GM23338 (cell line): ENCODE data around the gene NLRC5. TPM values are rescaled to one million over a fixed set of nuclear protein-coding genes. Genes with fewer than 3 reads are reported as not detected.

Experiments
- CREB1 ChIP-seq: fragments of 250-450 bp; sonication (Bioruptor Pico); IDR thresholded peaks from 2 replicates; pipeline ENCODE4 v1.5.0; 2020; ENCODE audit warnings: low read depth, mild to moderate bottlenecking, moderate library complexity
- EZH2 ChIP-seq: fragments of 200-600 bp; sonication (generic); IDR thresholded peaks from one replicate; pipeline ENCODE4 v1.8.0; 2017; ENCODE audit warnings: antibody characterized with exemption, mild to moderate bottlenecking, low read depth; ENCODE audit not compliant: unreplicated experiment
- JUNB ChIP-seq: IDR thresholded peaks from one replicate; pipeline ENCODE4 v1.6.1; 2016; ENCODE audit warnings: antibody characterized with exemption; ENCODE audit not compliant: unreplicated experiment
- POLR2AphosphoS5 ChIP-seq: IDR thresholded peaks from 2 replicates; pipeline ENCODE4 v1.6.1; 2016; ENCODE audit warnings: antibody characterized with exemption, low read depth
- REST ChIP-seq: IDR thresholded peaks from one replicate; pipeline ENCODE4 v1.6.1; 2018; ENCODE audit warnings: antibody characterized with exemption; ENCODE audit not compliant: unreplicated experiment
- STAT1 ChIP-seq: IDR thresholded peaks from one replicate; pipeline ENCODE4 v1.6.1; 2016; ENCODE audit warnings: antibody characterized with exemption; ENCODE audit not compliant: unreplicated experiment
- ZNF114 ChIP-seq: fragments of 250-450 bp; sonication (Bioruptor Pico); IDR thresholded peaks from 2 replicates; pipeline ENCODE4 v1.5.0; 2020; ENCODE audit warnings: mild to moderate bottlenecking, moderate library complexity
- ZNF331 ChIP-seq: fragments of 250-450 bp; sonication (Bioruptor Pico); IDR thresholded peaks from 2 replicates; pipeline ENCODE4 v1.5.0; 2020; ENCODE audit warnings: low read depth, mild to moderate bottlenecking, moderate library complexity
- polyA plus RNA-seq: library from polyadenylated mRNA; unstranded; fragments of >200 nt; fragmentation: Nextera tagmentation; extraction: Ambion mirVana; gene quantifications from 2 replicates; pipeline ENCODE4 v1.2.1, GENCODE V29; 2016
- total RNA-seq: library from RNA; depleted of rRNA; stranded (reverse); fragments of >200 nt; shearing (Covaris generic); gene quantifications from 2 replicates; pipeline ENCODE4 v1.2.3, GENCODE V29; 2014
- TF ChIP-seq, protein P1 (sequence below): fragments of 250-450 bp; sonication (Bioruptor Pico); IDR thresholded peaks from 2 replicates; pipeline ENCODE4 v1.5.0; 2020; ENCODE audit warnings: mild to moderate bottlenecking, moderate library complexity

Gene NLRC5
- total and polyA plus RNA-seq, 2 experiments from 2014 or later = 2.3 to 3.9 TPM

GRCh38 chr16:56988161-56988947 lies 1.0 kb upstream of the NLRC5 start (continued):
- TF ChIP-seq, protein P1, sequence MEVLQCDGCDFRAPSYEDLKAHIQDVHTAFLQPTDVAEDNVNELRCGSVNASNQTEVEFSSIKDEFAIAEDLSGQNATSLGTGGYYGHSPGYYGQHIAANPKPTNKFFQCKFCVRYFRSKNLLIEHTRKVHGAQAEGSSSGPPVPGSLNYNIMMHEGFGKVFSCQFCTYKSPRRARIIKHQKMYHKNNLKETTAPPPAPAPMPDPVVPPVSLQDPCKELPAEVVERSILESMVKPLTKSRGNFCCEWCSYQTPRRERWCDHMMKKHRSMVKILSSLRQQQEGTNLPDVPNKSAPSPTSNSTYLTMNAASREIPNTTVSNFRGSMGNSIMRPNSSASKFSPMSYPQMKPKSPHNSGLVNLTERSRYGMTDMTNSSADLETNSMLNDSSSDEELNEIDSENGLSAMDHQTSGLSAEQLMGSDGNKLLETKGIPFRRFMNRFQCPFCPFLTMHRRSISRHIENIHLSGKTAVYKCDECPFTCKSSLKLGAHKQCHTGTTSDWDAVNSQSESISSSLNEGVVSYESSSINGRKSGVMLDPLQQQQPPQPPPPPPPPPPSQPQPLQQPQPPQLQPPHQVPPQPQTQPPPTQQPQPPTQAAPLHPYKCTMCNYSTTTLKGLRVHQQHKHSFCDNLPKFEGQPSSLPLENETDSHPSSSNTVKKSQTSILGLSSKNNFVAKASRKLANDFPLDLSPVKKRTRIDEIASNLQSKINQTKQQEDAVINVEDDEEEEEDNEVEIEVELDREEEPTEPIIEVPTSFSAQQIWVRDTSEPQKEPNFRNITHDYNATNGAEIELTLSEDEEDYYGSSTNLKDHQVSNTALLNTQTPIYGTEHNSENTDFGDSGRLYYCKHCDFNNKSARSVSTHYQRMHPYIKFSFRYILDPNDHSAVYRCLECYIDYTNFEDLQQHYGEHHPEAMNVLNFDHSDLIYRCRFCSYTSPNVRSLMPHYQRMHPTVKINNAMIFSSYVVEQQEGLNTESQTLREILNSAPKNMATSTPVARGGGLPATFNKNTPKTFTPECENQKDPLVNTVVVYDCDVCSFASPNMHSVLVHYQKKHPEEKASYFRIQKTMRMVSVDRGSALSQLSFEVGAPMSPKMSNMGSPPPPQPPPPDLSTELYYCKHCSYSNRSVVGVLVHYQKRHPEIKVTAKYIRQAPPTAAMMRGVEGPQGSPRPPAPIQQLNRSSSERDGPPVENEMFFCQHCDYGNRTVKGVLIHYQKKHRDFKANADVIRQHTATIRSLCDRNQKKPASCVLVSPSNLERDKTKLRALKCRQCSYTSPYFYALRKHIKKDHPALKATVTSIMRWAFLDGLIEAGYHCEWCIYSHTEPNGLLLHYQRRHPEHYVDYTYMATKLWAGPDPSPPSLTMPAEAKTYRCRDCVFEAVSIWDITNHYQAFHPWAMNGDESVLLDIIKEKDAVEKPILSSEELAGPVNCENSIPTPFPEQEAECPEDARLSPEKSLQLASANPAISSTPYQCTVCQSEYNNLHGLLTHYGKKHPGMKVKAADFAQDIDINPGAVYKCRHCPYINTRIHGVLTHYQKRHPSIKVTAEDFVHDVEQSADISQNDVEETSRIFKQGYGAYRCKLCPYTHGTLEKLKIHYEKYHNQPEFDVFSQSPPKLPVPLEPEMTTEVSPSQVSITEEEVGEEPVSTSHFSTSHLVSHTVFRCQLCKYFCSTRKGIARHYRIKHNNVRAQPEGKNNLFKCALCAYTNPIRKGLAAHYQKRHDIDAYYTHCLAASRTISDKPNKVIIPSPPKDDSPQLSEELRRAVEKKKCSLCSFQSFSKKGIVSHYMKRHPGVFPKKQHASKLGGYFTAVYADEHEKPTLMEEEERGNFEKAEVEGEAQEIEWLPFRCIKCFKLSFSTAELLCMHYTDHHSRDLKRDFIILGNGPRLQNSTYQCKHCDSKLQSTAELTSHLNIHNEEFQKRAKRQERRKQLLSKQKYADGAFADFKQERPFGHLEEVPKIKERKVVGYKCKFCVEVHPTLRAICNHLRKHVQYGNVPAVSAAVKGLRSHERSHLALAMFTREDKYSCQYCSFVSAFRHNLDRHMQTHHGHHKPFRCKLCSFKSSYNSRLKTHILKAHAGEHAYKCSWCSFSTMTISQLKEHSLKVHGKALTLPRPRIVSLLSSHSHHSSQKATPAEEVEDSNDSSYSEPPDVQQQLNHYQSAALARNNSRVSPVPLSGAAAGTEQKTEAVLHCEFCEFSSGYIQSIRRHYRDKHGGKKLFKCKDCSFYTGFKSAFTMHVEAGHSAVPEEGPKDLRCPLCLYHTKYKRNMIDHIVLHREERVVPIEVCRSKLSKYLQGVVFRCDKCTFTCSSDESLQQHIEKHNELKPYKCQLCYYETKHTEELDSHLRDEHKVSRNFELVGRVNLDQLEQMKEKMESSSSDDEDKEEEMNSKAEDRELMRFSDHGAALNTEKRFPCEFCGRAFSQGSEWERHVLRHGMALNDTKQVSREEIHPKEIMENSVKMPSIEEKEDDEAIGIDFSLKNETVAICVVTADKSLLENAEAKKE (CRISPR knock-in tag) = no peak
- TF ChIP-seq CREB1 (CRISPR knock-in tag) = no peak
- TF ChIP-seq JUNB = no peak
- TF ChIP-seq STAT1 = no peak
- TF ChIP-seq EZH2 = no peak
- TF ChIP-seq ZNF114 (CRISPR knock-in tag) = no peak
- TF ChIP-seq ZNF331 = no peak
- TF ChIP-seq REST = no peak
- TF ChIP-seq POLR2AphosphoS5 = no peak
